BLaER1 (cell line): ENCODE results near the gene PPP1CC.
A peak's percentile ranks its signal among the peaks of the same experiment; 100 is the strongest.

Experiments used
- H3K27ac ChIP-seq: shearing (Covaris generic); formaldehyde crosslinking; 2 replicates; pipeline ENCODE4 v1.8.1; 2022
- H3K27me3 ChIP-seq: shearing (Covaris generic); formaldehyde crosslinking; 2 replicates; pipeline ENCODE4 v1.8.1; 2022
- H3K36me3 ChIP-seq: shearing (Covaris generic); formaldehyde crosslinking; 2 replicates; pipeline ENCODE4 v1.8.1; 2022
- H3K4me1 ChIP-seq: shearing (Covaris generic); formaldehyde crosslinking; 2 replicates; pipeline ENCODE4 v1.8.1; 2022
- H3K4me2 ChIP-seq: shearing (Covaris generic); formaldehyde crosslinking; 2 replicates; pipeline ENCODE4 v1.8.1; 2022
- H3K4me3 ChIP-seq: shearing (Covaris generic); formaldehyde crosslinking; 2 replicates; pipeline ENCODE4 v1.8.1; 2022
- H3K9ac ChIP-seq: shearing (Covaris generic); formaldehyde crosslinking; 2 replicates; pipeline ENCODE4 v1.8.1; 2022
- H3K9me3 ChIP-seq: shearing (Covaris generic); formaldehyde crosslinking; 2 replicates; pipeline ENCODE4 v1.8.1; 2022
- H4K20me1 ChIP-seq: shearing (Covaris generic); formaldehyde crosslinking; 2 replicates; pipeline ENCODE4 v1.8.1; 2022
- Cebpa-rat ChIP-seq: shearing (Covaris generic); IDR thresholded peaks from 2 replicates; pipeline ENCODE4 v1.8.1; 2022

Gene PPP1CC

DNA sequence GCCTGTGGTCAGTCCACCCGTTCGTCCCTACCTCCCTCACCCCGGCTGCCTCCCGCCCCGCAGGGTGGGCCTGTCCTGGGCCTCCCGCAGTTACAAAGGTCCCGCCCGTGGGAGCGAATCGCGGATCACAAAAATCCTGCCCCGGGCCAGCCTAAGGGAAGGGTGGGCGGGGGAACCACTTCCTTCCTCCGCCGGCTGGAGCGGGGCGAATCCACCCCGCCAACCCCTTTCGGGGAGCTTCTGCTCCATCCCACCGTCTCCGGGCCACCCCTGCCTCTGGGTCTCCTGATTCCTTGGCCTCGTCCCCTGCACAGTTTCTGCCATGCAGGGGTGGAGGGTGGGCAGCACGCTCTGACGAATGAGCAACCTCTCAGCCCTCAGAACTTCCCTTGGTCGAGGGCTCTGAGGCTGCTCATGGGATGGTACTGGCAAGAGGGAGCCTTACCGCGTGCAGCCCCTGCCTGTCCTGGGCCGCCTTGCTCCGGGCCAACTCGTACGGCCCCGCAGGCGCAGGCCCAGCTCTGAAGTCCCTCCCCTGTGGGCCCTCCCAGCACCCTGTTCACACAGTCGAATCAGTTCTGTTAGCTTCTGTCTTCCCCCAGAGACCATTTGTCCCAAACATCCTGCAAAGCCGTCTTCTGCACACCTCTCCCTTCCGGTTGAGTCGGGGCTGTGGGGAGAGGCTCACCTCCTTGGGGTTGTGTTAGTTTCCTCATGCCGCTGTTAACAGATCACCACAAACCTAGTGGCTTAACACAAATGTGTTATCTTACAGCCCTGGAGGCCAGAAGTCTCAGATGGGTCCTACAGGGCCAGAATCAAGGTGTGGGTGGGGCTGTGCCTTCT, 53.2 kb downstream of the PPP1CC start:
- Histone ChIP-seq H3K4me3 (peak overlapping the region; percentile 81), H3K4me1 (peaks cover 92% of the 10 kb centered on the region), H3K36me3 (peaks cover 12% of the 10 kb centered on the region), H3K9me3 (peaks cover 10% of the 10 kb centered on the region; the same call in 1 of the 2 replicates), H3K4me2 (peak overlapping the region; percentile 100), H4K20me1 (peaks cover 10% of the 10 kb centered on the region; the same call in 1 of the 2 replicates), H3K27me3 (no peaks in the 10 kb centered on the region), H3K27ac (peak overlapping the region; percentile 81), H3K9ac (peak overlapping the region; percentile 88)
- TF ChIP-seq Cebpa-rat = no peak

- peak within 1 kb of the TSS; percentile 100 for H3K4me2 ChIP-seq
- H3K9ac ChIP-seq = peak within 1 kb of the TSS; percentile 88
- peaks cover 10% of the 10 kb centered on the region; the same call in 1 of the 2 replicates for H4K20me1 ChIP-seq
- TF ChIP-seq Cebpa-rat = no peak
- peak within 1 kb of the TSS; percentile 81 for H3K4me3 ChIP-seq
- H3K27ac ChIP-seq = peak within 1 kb of the TSS; percentile 87
- H3K9me3 ChIP-seq = peaks cover 18% of the 10 kb centered on the region; the same call in 1 of the 2 replicates
- H3K36me3 ChIP-seq = peaks cover 20% of the 10 kb centered on the region
- H3K4me1 ChIP-seq = peaks cover 83% of the 10 kb centered on the region
- no peaks in the 10 kb centered on the region for H3K27me3 ChIP-seq
Measured at GRCh38 chr12:110688446-110689280, 54.0 kb downstream of the PPP1CC start, which contains the start of gene HVCN1. Gene HVCN1, minus strand, starts transcription at chr12:110689115. Its CDS starts 5,870 bp downstream, at chr12:110683245.

GRCh38 chr12:110687396-110688169, 55.1 kb downstream of the PPP1CC start:
- no peak for TF ChIP-seq Cebpa-rat
- H4K20me1 ChIP-seq = peaks cover 10% of the 10 kb centered on the region; the same call in 1 of the 2 replicates
- peak overlapping the region; percentile 100 for H3K4me2 ChIP-seq
- H3K4me3 ChIP-seq = peak overlapping the region; percentile 81
- peaks cover 72% of the 10 kb centered on the region for H3K4me1 ChIP-seq
- H3K9me3 ChIP-seq = peaks cover 23% of the 10 kb centered on the region
- H3K9ac ChIP-seq = peak overlapping the region; percentile 88
- H3K27me3 ChIP-seq = no peaks in the 10 kb centered on the region
- H3K36me3 ChIP-seq = peaks cover 31% of the 10 kb centered on the region
- peak overlapping the region; percentile 87; the same call in 1 of the 2 replicates for H3K27ac ChIP-seq

DNA sequence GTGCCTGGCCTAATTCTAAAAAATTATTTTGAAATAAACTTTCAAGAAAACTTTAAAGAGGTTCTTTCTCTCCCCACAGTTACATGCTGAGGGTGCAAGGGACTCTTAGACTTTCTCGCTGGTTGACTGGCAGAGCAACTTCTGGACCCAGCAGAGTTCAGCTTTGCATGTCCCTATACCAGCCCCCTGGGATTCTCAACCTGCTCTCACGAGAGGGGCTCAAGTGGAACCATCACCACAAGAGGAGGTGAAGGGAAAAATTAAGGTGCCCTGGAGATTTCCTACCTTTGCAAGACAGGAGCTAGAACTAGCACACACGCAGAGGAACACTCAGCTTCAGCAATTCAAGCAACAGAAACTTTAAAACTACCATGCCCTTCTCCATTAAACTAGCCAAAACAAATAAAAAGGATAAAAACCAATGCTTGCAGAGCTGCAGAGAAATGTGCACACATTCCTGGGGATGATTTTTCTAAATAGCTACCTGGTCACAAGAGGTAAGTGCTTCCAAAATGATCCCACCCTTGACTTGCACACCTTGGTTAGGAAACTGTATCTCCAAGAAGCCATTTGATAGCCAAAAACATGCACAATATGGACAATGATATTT, 56.3 kb downstream of the PPP1CC start:
- H3K4me3 ChIP-seq = peak overlapping the region; percentile 81; the same call in 1 of the 2 replicates
- H3K27me3 ChIP-seq = no peaks in the 10 kb centered on the region
- H3K4me1 ChIP-seq = peaks cover 66% of the 10 kb centered on the region
- peaks cover 23% of the 10 kb centered on the region for H3K9me3 ChIP-seq
- 0 out of 2 replicates have a peak overlapping the region, but pooled peaks have one; percentile 38 for H3K27ac ChIP-seq
- peaks cover 42% of the 10 kb centered on the region for H3K36me3 ChIP-seq
- peak overlapping the region; percentile 100 for H3K4me2 ChIP-seq
- TF ChIP-seq Cebpa-rat = no peak
- H3K9ac ChIP-seq = peak overlapping the region; percentile 88
- H4K20me1 ChIP-seq = peaks cover 10% of the 10 kb centered on the region; the same call in 1 of the 2 replicates

GRCh38 chr12:110684312-110684836, 58.3 kb downstream of the PPP1CC start:
- Histone ChIP-seq H3K4me2 (no peak overlapping the region), H3K27ac (no peak overlapping the region)

GRCh38 chr12:110683888-110684287, 58.8 kb downstream of the PPP1CC start:
- Histone ChIP-seq H3K36me3 (peaks cover 47% of the 10 kb centered on the region), H3K9ac (no peak overlapping the region), H3K9me3 (peaks cover 23% of the 10 kb centered on the region), H4K20me1 (peaks cover 10% of the 10 kb centered on the region; the same call in 1 of the 2 replicates), H3K4me1 (peaks cover 70% of the 10 kb centered on the region), H3K4me2 (no peak overlapping the region), H3K4me3 (no peak overlapping the region), H3K27me3 (no peaks in the 10 kb centered on the region), H3K27ac (no peak overlapping the region)
- TF ChIP-seq Cebpa-rat = no peak

More at GRCh38 chr12:110684312-110684836, 58.3 kb downstream of the PPP1CC start:
- no peak overlapping the region for H3K4me3 ChIP-seq
- peaks cover 10% of the 10 kb centered on the region; the same call in 1 of the 2 replicates for H4K20me1 ChIP-seq
- TF ChIP-seq Cebpa-rat = no peak
- no peaks in the 10 kb centered on the region for H3K27me3 ChIP-seq
- peaks cover 23% of the 10 kb centered on the region for H3K9me3 ChIP-seq
- H3K4me1 ChIP-seq = peaks cover 66% of the 10 kb centered on the region
- H3K9ac ChIP-seq = no peak overlapping the region
- peaks cover 47% of the 10 kb centered on the region for H3K36me3 ChIP-seq

GRCh38 chr12:110680032-110680431, 62.7 kb downstream of the PPP1CC start:
- Histone ChIP-seq H3K27me3 (no peaks in the 10 kb centered on the region), H3K9ac (no peak overlapping the region), H4K20me1 (no peaks in the 10 kb centered on the region), H3K9me3 (peaks cover 20% of the 10 kb centered on the region), H3K4me2 (peak overlapping the region; percentile 92), H3K27ac (peak overlapping the region; percentile 72; the same call in 1 of the 2 replicates), H3K4me3 (no peak overlapping the region), H3K36me3 (peaks cover 40% of the 10 kb centered on the region), H3K4me1 (peaks cover 71% of the 10 kb centered on the region)
- no peak for TF ChIP-seq Cebpa-rat

DNA sequence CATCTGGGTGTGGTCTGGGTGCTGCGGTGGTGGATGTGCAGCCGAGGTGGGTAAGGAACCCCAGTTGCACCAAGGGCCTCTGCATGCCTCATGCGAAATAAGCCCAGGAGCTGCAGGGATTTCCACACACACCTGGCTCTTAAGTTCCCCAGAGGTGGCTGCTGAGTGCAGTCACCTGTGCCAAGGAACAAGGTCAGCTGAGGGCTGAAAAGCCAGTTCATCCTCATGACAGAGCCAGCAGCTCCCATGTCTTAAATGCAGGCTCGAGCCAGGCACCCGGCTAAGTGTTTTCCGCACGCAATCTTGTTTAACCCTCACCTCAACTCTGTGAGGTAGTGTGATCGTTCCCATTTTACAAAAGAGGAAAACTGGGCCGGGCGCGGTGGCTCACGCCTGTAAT, 63.5 kb downstream of the PPP1CC start:
- Histone ChIP-seq H3K27me3 (no peaks in the 10 kb centered on the region), H3K4me3 (no peak overlapping the region), H3K9ac (0 out of 2 replicates have a peak overlapping the region, but pooled peaks have one; percentile 53), H3K4me2 (peak overlapping the region; percentile 92), H3K4me1 (peaks cover 76% of the 10 kb centered on the region), H3K36me3 (peaks cover 36% of the 10 kb centered on the region), H3K9me3 (peaks cover 18% of the 10 kb centered on the region), H3K27ac (peak overlapping the region; percentile 72), H4K20me1 (no peaks in the 10 kb centered on the region)
- TF ChIP-seq Cebpa-rat = no peak
